Activated T-cell treated with anti-CD3 and anti-CD28 coated beads for 24 hours (primary cell): ENCODE measurements around the gene TGM3.

Experiments used
- DNase-seq: peaks from one replicate; pipeline ENCODE4 v3.0.0-alpha.2; 2020; ENCODE audit warnings: low read depth

Gene TGM3

GRCh38 chr20:2283706-2284423 is 11.9 kb upstream of the TGM3 start:
- no peak for DNase-seq

GRCh38 chr20:2285193-2285592 is 10.6 kb upstream of the TGM3 start:
- DNase-seq, result no peak

- DNase-seq, result no peak
Observed at GRCh38 chr20:2285613-2286012, 10.2 kb upstream of the TGM3 start.

- DNase-seq, result no peak
Observed at GRCh38 chr20:2287504-2287903, 8.3 kb upstream of the TGM3 start.

- DNase-seq, result no peak
Observed at GRCh38 chr20:2289475-2289874, 6.3 kb upstream of the TGM3 start.

- DNase-seq, result no peak
Observed at GRCh38 chr20:2290486-2290885, 5.3 kb upstream of the TGM3 start.

- DNase-seq, result no peak
Observed at GRCh38 chr20:2292416-2293110, 3.2 kb upstream of the TGM3 start.

GRCh38 chr20:2293486-2293885 is 2.3 kb upstream of the TGM3 start:
- DNase-seq, result no peak

GRCh38 chr20:2293971-2294370 is 1.8 kb upstream of the TGM3 start:
- DNase-seq, result no peak

GRCh38 chr20:2295286-2295685 is 515 bp upstream of the TGM3 start:
- DNase-seq, result no peak

- no peak for DNase-seq
Observed at GRCh38 chr20:2296524-2297356, 939 bp downstream of the TGM3 start.

GRCh38 chr20:2297357-2297728 is 1.5 kb downstream of the TGM3 start:
- no peak for DNase-seq

- DNase-seq, result no peak
Observed at GRCh38 chr20:2298116-2298515, 2.3 kb downstream of the TGM3 start.

GRCh38 chr20:2298701-2299100 is 2.9 kb downstream of the TGM3 start:
- DNase-seq, result no peak

- DNase-seq, result no peak
Observed at GRCh38 chr20:2299301-2299700, 3.5 kb downstream of the TGM3 start.

- no peak for DNase-seq
Observed at GRCh38 chr20:2300002-2300401, 4.2 kb downstream of the TGM3 start.

- DNase-seq, result no peak
Observed at GRCh38 chr20:2300420-2300819, 4.6 kb downstream of the TGM3 start.

GRCh38 chr20:2301164-2301622 is 5.4 kb downstream of the TGM3 start:
- no peak for DNase-seq

GRCh38 chr20:2302384-2303060 is 6.7 kb downstream of the TGM3 start:
- DNase-seq, result no peak

GRCh38 chr20:2303673-2304072 is 7.9 kb downstream of the TGM3 start:
- DNase-seq, result no peak

GRCh38 chr20:2304180-2304579 is 8.4 kb downstream of the TGM3 start:
- DNase-seq, result no peak

- DNase-seq, result no peak
Observed at GRCh38 chr20:2305029-2305428, 9.2 kb downstream of the TGM3 start.
